SK-N-SH treated with all-trans-retinoic acid at 6 μM for 48 hours (cell line): ENCODE results near the gene NEURL1.

ENCODE experiments used
- ARNTL ChIP-seq: fragments of 450-650 bp; formaldehyde crosslinking; IDR thresholded peaks from 2 replicates; pipeline ENCODE4 v1.5.0; 2020; ENCODE audit warnings: low read depth, mild to moderate bottlenecking, moderate library complexity, borderline replicate concordance
- RARB ChIP-seq: fragments of 250-450 bp; sonication (Bioruptor Pico); IDR thresholded peaks from 2 replicates; pipeline ENCODE4 v1.8.0; 2021; ENCODE audit warnings: mild to moderate bottlenecking, moderate library complexity
- ZC3H10 ChIP-seq: fragments of 250-450 bp; sonication (Bioruptor Pico); IDR thresholded peaks from 2 replicates; pipeline ENCODE4 v1.5.1; 2021; ENCODE audit warnings: mild to moderate bottlenecking, moderate library complexity
- ZFP3 ChIP-seq: fragments of 250-450 bp; sonication (Bioruptor Pico); IDR thresholded peaks from 2 replicates; pipeline ENCODE4 v1.5.0; 2020; ENCODE audit warnings: mild to moderate bottlenecking, moderate library complexity
- ZNF8 ChIP-seq: fragments of 450-650 bp; formaldehyde crosslinking; IDR thresholded peaks from 2 replicates; pipeline ENCODE4 v1.5.0; 2020; ENCODE audit warnings: mild to moderate bottlenecking, moderate library complexity

GRCh38 chr10:103566536-103566935 is 73.0 kb downstream of the NEURL1 start:
- no peak for TF ChIP-seq ZFP3 (CRISPR knock-in tag)
- TF ChIP-seq RARB, result no peak
- no peak for TF ChIP-seq ZNF8 (CRISPR knock-in tag)
- TF ChIP-seq ZC3H10 (CRISPR knock-in tag), result no peak
- no peak for TF ChIP-seq ARNTL (CRISPR knock-in tag)
